WTC11 (cell line): ENCODE data around the gene ADGRB3. TPM values are rescaled to one million over a fixed set of nuclear protein-coding genes. Genes with fewer than 3 reads are reported as not detected.

Experiments
- ATAC-seq: fragments of 200-7000 bp; cut with Tn5 transposase; 2 replicates; pipeline ENCODE4 v1.10.0; 2021; ENCODE audit warnings: mild to moderate bottlenecking, moderate library complexity
- CTCF ChIA-PET: fragments of 300-600 bp; sonication (Branson Sonifier 250); formaldehyde crosslinking; loops from one replicate; lab custom pipeline; 2021; ENCODE audit warnings: antibody characterized with exemption; lab: Charles Lee
- POLR2A ChIA-PET: fragments of 350-600 bp; sonication (Branson Sonifier 250); formaldehyde crosslinking; loops from one replicate; lab custom pipeline; 2021; ENCODE audit warnings: antibody characterized with exemption; lab: Charles Lee
- DNase-seq: peaks from one replicate; pipeline ENCODE4 v3.0.0; 2021; ENCODE audit warnings: low spot score
- H3K27ac Mint-ChIP-seq: 2 replicates; pipeline ENCODE4 v1.8.0; 2021; ENCODE audit warnings: mixed read lengths
- H3K27me3 Mint-ChIP-seq: 2 replicates; pipeline ENCODE4 v1.8.0; 2021; ENCODE audit warnings: low read depth, mild to moderate bottlenecking, moderate library complexity, mixed read lengths
- H3K36me3 Mint-ChIP-seq: 2 replicates; pipeline ENCODE4 v1.8.0; 2021; ENCODE audit warnings: mixed read lengths
- H3K4me1 Mint-ChIP-seq: 2 replicates; pipeline ENCODE4 v1.8.0; 2022; ENCODE audit warnings: mixed read lengths
- H3K4me3 Mint-ChIP-seq: 2 replicates; pipeline ENCODE4 v1.8.0; 2021; ENCODE audit warnings: mild to moderate bottlenecking, moderate library complexity, mixed read lengths
- H3K9me3 Mint-ChIP-seq: 2 replicates; pipeline ENCODE4 v1.8.0; 2021; ENCODE audit warnings: mixed read lengths
- CBFB ChIP-seq: sonication (generic); formaldehyde crosslinking; IDR thresholded peaks from 2 replicates; pipeline ENCODE4 v1.8.1; 2022; ENCODE audit warnings: mild to moderate bottlenecking, low read depth, missing genetic modification reagents
- CREM ChIP-seq: sonication (generic); formaldehyde crosslinking; IDR thresholded peaks from 2 replicates; pipeline ENCODE4 v1.8.1; 2022; ENCODE audit warnings: mild to moderate bottlenecking, missing genetic modification reagents, moderate library complexity
- E2F1 ChIP-seq: sonication (generic); formaldehyde crosslinking; IDR thresholded peaks from 2 replicates; pipeline ENCODE4 v1.8.0; 2022; ENCODE audit warnings: mild to moderate bottlenecking, missing genetic modification reagents
- GABPB1 ChIP-seq: sonication (generic); formaldehyde crosslinking; IDR thresholded peaks from 2 replicates; pipeline ENCODE4 v1.8.1; 2023; ENCODE audit warnings: mild to moderate bottlenecking, missing genetic modification reagents
- HMGA2 ChIP-seq: fragments of 250-450 bp; sonication (Bioruptor Pico); IDR thresholded peaks from 2 replicates; pipeline ENCODE4 v1.4.0; 2021; ENCODE audit warnings: mild to moderate bottlenecking, moderate library complexity
- HMGXB4 ChIP-seq: sonication (generic); formaldehyde crosslinking; IDR thresholded peaks from 2 replicates; pipeline ENCODE4 v1.8.1; 2023; ENCODE audit warnings: mild to moderate bottlenecking, moderate library complexity, missing genetic modification reagents
- JUN ChIP-seq: sonication (generic); formaldehyde crosslinking; IDR thresholded peaks from 2 replicates; pipeline ENCODE4 v1.8.0; 2023; ENCODE audit warnings: mild to moderate bottlenecking, missing genetic modification reagents
- MLX ChIP-seq: sonication (generic); formaldehyde crosslinking; IDR thresholded peaks from 2 replicates; pipeline ENCODE4 v1.8.1; 2023; ENCODE audit warnings: mild to moderate bottlenecking, missing genetic modification reagents, moderate library complexity
- NFE2L1 ChIP-seq: sonication (generic); formaldehyde crosslinking; IDR thresholded peaks from 2 replicates; pipeline ENCODE4 v1.8.1; 2023; ENCODE audit warnings: missing genetic modification reagents
- NR2C2 ChIP-seq: sonication (generic); formaldehyde crosslinking; IDR thresholded peaks from 2 replicates; pipeline ENCODE4 v1.8.0; 2022; ENCODE audit warnings: mild to moderate bottlenecking, missing genetic modification reagents
- NR3C1 ChIP-seq: sonication (generic); formaldehyde crosslinking; conservative IDR thresholded peaks from 2 replicates; pipeline ENCODE4 v1.8.1; 2023; ENCODE audit warnings: low read depth, mild to moderate bottlenecking, missing genetic modification reagents
- OVOL2 ChIP-seq: fragments of 250-450 bp; sonication (Bioruptor Pico); IDR thresholded peaks from 2 replicates; pipeline ENCODE4 v1.9.0; 2021; ENCODE audit warnings: mild to moderate bottlenecking, borderline replicate concordance
- RELA ChIP-seq: sonication (generic); formaldehyde crosslinking; IDR thresholded peaks from 2 replicates; pipeline ENCODE4 v1.8.1; 2022; ENCODE audit warnings: missing genetic modification reagents, mild to moderate bottlenecking, borderline replicate concordance
- SP1 ChIP-seq: sonication (generic); formaldehyde crosslinking; conservative IDR thresholded peaks from 2 replicates; pipeline ENCODE4 v1.8.1; 2022; ENCODE audit warnings: missing genetic modification reagents
- TEAD1 ChIP-seq: sonication (generic); formaldehyde crosslinking; IDR thresholded peaks from 2 replicates; pipeline ENCODE4 v1.8.0; 2022; ENCODE audit warnings: mild to moderate bottlenecking, missing genetic modification reagents
- ZMAT4 ChIP-seq: fragments of 250-450 bp; sonication (Bioruptor Pico); IDR thresholded peaks from 2 replicates; pipeline ENCODE4 v1.9.0; 2021; ENCODE audit warnings: mild to moderate bottlenecking
- ZNF138 ChIP-seq: sonication (generic); formaldehyde crosslinking; conservative IDR thresholded peaks from 2 replicates; pipeline ENCODE4 v1.8.1; 2022; ENCODE audit warnings: mild to moderate bottlenecking, moderate library complexity, missing genetic modification reagents
- ZNF232 ChIP-seq: sonication (generic); formaldehyde crosslinking; IDR thresholded peaks from 2 replicates; pipeline ENCODE4 v1.8.0; 2022; ENCODE audit warnings: mild to moderate bottlenecking, missing genetic modification reagents
- ZNF425 ChIP-seq: fragments of 250-450 bp; sonication (Bioruptor Pico); conservative IDR thresholded peaks from 2 replicates; pipeline ENCODE4 v1.9.0; 2021; ENCODE audit warnings: mild to moderate bottlenecking
- total RNA-seq: library from RNA; stranded (reverse); gene quantifications from 3 replicates; pipeline ENCODE4 v1.2.3, GENCODE V29; 2021

Gene ADGRB3
- total RNA-seq, 1 experiment from 2014 or later: 1.9 TPM

- CTCF ChIA-PET: no interaction called here
These were observed 23.3 kb downstream of the ADGRB3 start for GRCh38 chr6:68658338-68658737.

GRCh38 chr6:68673255-68673654 is 38.2 kb downstream of the ADGRB3 start:
- no peaks in the 10 kb centered on the region for H3K36me3 Mint-ChIP-seq
- ATAC-seq (no peak), DNase-seq (no peak)
- no peaks in the 10 kb centered on the region for H3K27me3 Mint-ChIP-seq
- no peaks in the 10 kb centered on the region for H3K9me3 Mint-ChIP-seq
- ChIA-PET POLR2A (no interaction called here), CTCF (no interaction called here)
- H3K4me1 Mint-ChIP-seq: peaks cover 4% of the 10 kb centered on the region; the same call in 1 of the 2 replicates
- H3K27ac Mint-ChIP-seq: no peak overlapping the region
- TF ChIP-seq OVOL2 (CRISPR knock-in tag) (no peak), ZNF138 (CRISPR knock-in tag) (no peak), TEAD1 (CRISPR knock-in tag) (no peak), CREM (no peak), RELA (no peak), ZNF425 (no peak), HMGA2 (CRISPR knock-in tag) (no peak), MLX (CRISPR knock-in tag) (no peak)
- no peak overlapping the region for H3K4me3 Mint-ChIP-seq

More at GRCh38 chr6:68658338-68658737, 23.3 kb downstream of the ADGRB3 start:
- POLR2A ChIA-PET: no interaction called here
- Mint-ChIP-seq H3K4me1 (no peaks in the 10 kb centered on the region), H3K9me3 (no peaks in the 10 kb centered on the region), H3K4me3 (no peak overlapping the region), H3K27ac (no peak overlapping the region), H3K36me3 (no peaks in the 10 kb centered on the region), H3K27me3 (no peaks in the 10 kb centered on the region)
- ATAC-seq: no peak
- no peak for DNase-seq
- TF ChIP-seq CBFB (no peak), GABPB1 (CRISPR knock-in tag) (no peak), ZNF232 (CRISPR knock-in tag) (no peak), NR2C2 (CRISPR knock-in tag) (no peak), NR3C1 (CRISPR knock-in tag) (no peak), HMGXB4 (no peak), ZNF425 (no peak), NFE2L1 (CRISPR knock-in tag) (no peak), ZMAT4 (CRISPR knock-in tag) (no peak), SP1 (CRISPR knock-in tag) (no peak), E2F1 (no peak), JUN (CRISPR knock-in tag) (no peak)
